Limb (tissue), 2 donors: ENCODE measurements around the gene KCNJ1.

Experiments
- DNase-seq, 2 donors: peaks; one replicate each; pipeline ENCODE4 v3.0.0-alpha.2; 2016; ENCODE audit errors: extremely low spot score in 2 of 2

The KCNJ1 gene

GRCh38 chr11:128852327-128853023 lies 14.6 kb downstream of the KCNJ1 start:
- DNase-seq = no peak

- DNase-seq = no peak
These were observed 18.2 kb downstream of the KCNJ1 start for GRCh38 chr11:128848815-128849455.

- no peak for DNase-seq
These were observed 20.1 kb downstream of the KCNJ1 start for GRCh38 chr11:128846985-128847384.

DNA sequence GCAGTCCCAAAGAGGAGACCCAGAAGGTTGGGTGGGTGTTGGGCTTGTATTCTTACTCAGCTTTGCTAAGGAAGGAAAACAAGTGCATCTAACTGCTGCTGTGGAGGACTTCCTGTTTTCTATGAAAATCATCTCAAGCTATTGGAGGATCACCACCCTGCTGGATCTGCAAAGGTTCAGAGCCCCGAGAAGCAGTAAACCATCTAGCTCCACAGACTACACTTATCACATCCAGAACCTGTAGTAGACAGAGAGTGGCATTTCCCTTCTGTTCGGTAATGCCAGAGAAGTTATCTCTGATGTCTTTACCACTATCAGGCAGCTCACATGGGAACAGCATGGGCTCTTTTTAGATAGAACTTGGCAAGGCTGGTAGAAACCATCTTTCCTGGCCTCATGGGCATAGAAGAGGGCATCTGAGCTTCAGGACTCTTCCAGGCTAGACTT lies 21.7 kb downstream of the KCNJ1 start:
- no peak for DNase-seq

- DNase-seq = no peak
These were observed 23.8 kb downstream of the KCNJ1 start for GRCh38 chr11:128843198-128843785.

DNA sequence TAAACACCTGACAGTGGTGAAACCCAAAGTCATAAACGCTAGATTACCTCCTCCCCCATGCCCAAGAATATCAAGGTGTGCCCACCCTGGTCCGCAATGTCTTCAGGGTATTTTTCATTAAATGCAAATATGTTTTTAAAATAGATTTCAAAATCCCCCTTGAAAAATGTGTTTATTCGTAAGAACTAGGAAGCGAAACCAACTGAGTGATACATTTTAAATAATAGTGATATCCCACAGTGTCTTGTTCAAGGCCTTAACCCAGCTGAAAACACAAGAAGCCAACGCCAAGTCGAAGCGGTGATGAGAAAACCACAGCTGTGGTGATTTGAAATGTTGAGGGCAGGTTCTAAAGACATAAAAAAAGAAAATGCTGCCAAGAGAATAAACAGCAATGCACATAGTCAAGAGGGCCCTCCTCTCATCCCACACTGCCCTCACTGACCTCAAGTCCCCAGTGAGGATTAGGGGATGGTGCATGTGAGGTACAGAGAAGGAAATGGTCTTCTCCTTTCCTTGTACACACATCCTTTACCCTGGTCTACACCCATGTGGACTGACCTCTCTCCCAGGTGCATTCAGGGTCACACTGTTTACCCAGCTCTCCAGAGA lies 25.5 kb downstream of the KCNJ1 start:
- DNase-seq = no peak

DNA sequence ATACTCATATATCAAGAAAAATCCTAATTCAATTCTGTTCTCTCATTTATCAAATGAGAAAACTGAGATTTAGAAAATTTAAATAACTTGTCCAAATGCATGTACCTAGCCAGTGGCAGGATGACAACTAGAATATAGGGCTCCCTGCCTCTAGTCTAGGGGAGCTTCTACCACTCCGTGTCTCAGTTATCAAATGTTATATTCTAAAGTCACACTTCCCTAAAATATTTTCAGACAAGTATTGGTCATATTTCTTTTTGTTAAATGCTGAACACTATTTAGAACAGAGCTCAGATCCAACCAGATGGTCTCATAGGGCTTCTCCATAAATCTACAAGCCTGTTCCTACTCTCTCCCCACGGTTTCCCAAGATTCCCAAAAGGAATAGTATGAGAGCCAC lies 26.3 kb downstream of the KCNJ1 start:
- DNase-seq = no peak

GRCh38 chr11:128840137-128840536 lies 27.0 kb downstream of the KCNJ1 start:
- DNase-seq = no peak

GRCh38 chr11:128839081-128839480 lies 28.0 kb downstream of the KCNJ1 start:
- no peak for DNase-seq

- no peak for DNase-seq
These were observed 29.5 kb downstream of the KCNJ1 start for GRCh38 chr11:128837627-128838026.

DNA sequence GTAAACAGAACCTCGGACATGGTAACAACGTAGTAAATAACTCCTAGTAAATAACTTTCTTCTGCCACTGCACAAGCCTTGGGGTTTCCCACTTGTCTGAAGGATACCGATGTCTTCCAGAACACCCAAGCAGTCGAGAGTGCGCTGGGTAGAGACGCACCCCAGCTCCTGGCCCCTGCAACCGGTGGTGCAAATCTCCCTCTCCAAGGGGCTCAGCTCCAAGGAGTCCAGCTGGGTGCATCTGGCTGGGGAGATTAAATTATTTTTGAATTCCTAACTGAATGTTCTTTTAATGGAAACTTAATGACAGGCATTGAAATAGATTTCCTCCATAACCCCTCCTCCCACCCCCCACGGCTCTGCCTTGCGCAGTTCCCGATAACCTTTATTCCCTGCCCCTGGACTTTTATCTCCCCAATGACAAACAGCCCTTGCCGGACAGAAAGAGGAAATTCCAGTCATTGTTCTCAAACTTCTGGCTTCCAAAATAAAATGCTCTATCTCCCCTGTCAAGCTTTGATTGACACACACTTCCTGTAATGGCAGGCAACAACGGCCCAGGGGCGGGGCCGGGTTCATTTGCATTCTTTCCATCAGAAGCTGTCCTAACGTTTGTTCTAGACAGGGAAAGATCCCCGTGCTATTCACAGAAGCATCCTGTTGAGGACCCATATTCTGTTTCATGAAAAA lies 31.2 kb downstream of the KCNJ1 start:
- no peak for DNase-seq

DNA sequence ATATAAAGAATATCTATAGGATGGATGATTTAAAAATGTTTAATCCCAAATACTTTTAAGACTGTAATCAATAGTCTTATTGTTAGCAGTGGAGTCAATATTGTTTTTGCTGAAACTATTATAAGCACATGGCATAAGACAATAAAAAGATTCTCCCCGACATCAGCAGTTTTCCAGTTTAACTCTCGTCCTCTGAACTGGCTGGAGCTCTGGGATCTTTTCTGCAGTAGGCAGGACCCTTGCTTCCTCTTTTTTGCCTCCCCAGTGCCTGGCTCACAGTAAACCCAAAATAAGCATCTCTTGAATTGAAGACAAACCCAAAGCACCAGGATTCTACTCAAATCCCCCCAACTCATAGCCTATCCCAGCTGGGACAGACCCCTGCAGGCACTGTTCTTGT lies 32.9 kb downstream of the KCNJ1 start:
- DNase-seq = no peak

DNA sequence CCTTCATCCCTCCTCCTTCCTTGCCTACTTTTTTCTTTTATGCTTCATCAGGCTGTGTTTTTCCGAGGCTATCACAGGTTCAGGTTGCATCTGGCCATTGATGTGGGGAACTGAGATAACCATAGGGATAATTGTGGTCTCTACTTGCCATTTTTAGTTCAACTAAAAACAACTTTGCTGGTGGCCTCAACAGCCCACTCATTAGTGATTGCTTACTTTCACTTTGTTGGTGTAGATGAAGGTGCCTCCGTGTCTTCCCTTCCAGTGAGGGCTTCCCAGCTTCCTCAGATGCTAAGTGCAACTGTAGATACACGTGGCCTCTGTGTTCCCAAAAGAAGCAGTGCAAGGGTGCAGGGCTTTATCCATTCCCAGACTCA lies 35.0 kb downstream of the KCNJ1 start:
- no peak for DNase-seq

DNA sequence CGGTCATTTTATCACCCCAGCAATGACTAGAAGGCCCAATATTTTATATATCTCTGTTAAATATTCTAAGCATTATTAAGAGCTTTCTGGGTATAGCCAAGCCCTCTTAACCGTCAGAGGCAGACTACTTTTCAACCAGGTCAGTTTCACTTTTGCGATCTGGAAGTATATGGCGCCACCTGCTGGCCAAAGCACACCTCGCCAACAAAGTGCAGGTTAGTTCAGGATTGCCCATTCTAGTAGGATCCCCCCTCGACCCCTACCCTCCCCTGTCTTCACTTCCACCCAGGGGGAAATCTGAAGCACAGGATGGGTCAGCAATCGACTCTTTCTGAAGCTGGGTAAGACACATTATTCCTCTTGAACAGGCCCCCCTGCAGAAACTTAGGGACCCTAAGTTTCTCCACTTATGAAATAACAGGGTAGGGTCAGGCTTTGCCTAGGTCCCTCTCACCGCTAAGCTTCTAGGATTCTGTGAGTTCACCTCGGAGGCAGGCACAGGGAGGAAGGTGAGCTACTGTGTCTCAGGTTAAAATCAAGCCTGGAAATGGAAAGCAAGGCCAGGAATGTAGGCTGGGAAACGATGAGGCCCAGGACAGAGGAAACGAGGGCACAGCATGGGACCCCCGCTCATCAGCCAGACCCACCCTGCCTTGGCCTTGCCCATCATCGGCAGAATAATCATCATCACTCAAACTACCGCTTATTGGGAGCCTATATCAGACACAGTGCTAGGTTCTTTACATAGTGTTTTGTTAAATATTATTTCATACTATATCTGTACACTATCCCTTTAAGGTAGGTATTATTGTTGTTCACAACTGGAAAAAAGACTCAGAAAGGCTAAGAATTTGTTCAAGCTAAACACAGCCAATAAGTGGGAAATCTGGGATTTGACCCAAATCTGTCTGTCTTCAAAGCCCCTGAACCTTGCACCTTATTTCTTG lies 35.6 kb downstream of the KCNJ1 start:
- DNase-seq = peak; percentile 85 to 89

DNA sequence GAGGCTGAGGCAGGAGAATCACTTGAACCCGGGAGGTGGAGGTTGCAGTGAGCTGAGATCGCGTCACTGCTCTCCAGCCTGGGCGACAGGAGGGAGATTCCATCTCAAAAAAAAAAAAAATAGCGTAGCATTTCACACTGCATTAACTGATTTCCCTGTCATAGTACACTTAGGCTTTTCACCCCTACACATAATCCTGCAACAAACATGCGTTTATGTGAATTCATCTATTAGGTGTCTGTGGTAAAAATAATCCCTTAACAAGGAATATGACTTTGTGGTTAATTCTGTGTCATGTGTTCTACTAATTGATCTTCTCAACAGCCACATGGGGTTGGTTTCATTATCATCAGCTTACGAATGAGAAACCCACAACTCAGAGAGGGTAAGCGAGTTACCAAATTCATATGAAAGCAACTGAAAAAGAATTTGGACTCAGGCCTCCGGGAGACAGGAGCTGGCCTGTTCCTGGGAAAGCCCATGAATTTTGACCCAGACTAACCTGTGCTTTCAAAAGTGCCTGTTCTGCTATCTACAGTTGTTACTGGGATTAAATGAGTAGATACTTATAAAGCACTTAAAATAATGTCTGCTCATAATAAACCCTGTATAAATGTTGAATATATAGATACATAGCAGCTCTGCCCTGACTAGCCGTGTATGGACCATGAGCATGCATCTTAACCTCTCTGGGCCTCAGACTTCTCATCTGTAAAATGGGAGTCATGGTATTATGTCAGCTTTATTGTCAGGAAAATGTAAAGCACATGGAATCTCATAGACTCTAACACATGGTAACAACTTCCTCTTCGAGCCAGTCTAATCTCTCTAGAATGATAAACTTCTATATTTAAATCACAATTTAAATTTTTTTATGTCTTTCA lies 36.6 kb downstream of the KCNJ1 start:
- no peak for DNase-seq

- no peak for DNase-seq
These were observed 38.7 kb downstream of the KCNJ1 start for GRCh38 chr11:128828350-128828749.

DNA sequence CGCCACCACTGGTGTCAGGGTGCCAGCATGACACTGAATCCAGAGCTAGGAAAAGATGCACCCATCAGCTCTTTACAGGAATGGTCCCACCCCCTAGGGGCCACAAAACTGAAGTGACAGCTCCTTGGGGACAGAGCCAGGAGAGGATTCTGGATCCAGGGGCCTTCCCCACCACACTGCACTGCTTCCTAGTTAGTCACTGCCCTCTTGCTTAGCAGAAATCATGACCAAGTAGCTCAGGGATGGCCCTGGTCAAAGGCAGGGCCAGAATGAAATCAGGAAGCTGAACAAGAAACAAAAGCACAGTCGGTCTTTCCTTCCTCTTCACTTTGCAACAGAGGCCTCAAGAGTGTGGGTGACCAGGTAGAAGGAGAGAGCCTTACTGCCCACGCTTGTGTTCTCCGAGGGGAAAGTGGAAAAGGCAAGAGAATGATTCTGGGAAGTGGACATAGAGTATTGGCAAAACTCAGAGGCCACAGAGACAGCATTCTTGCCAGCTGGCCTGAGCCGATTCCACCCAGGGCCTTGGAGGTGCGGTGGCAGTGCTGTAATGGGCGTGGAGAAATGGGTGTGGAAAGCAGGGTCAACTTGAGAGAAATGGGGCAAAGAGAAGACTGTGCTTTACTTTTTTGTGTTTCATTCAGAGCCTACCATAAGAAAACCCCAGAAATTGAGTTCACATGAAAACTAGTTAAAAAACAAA lies 39.8 kb downstream of the KCNJ1 start:
- DNase-seq = no peak

GRCh38 chr11:128825050-128825784 lies 41.9 kb downstream of the KCNJ1 start:
- no peak for DNase-seq
